CD14-positive monocyte (primary cell): Measurements from ENCODE around the gene HMGXB3. TPM values are rescaled to one million over a fixed set of nuclear protein-coding genes. Genes with fewer than 3 reads are reported as not detected.

Experiments
- DNase-seq, 3 donors: peaks; one replicate each; pipeline ENCODE4 v3.0.0-alpha.2; 2011 to 2022
- H2AFZ ChIP-seq: 2 replicates; pipeline ENCODE4 v1.6.0; 2012; ENCODE audit warnings: mild to moderate bottlenecking, low read depth, low read length, inconsistent platforms; ENCODE audit not compliant: insufficient read depth, poor library complexity, severe bottlenecking
- H3K27ac ChIP-seq, 2 donors: 1 replicate in 1 of 2; 2 replicates in 1 of 2; pipeline ENCODE4 v1.5.1; 2012 to 2013; ENCODE audit warnings: low read length in 2 of 2, control low read depth in 1 of 2, inconsistent platforms in 1 of 2, low read depth in 1 of 2, mild to moderate bottlenecking in 1 of 2
- H3K27me3 ChIP-seq, 2 donors: one replicate each; pipeline versions ENCODE4 v1.6.0 to v1.6.1; 2011 to 2013; ENCODE audit warnings: low read length in 2 of 2; ENCODE audit not compliant: control insufficient read depth in 2 of 2, insufficient read depth in 2 of 2
- H3K36me3 ChIP-seq, 2 donors: replicated peaks in 1 of 2; 1 replicate in 1 of 2; 2 replicates in 1 of 2; pipeline versions ENCODE4 v1.5.1 to v1.6.1; 2012 to 2013; ENCODE audit warnings: low read length in 2 of 2, control low read depth in 1 of 2, inconsistent platforms in 1 of 2, mild to moderate bottlenecking in 1 of 2; ENCODE audit not compliant: insufficient read depth in 2 of 2, control insufficient read depth in 1 of 2
- H3K4me1 ChIP-seq, 2 donors: 1 replicate in 1 of 2; 2 replicates in 1 of 2; pipeline versions ENCODE4 v1.5.1 to v1.6.1; 2012 to 2013; ENCODE audit warnings: low read length in 2 of 2, control low read depth in 1 of 2, inconsistent platforms in 1 of 2, mild to moderate bottlenecking in 1 of 2, moderate library complexity in 1 of 2; ENCODE audit not compliant: insufficient read depth in 2 of 2, control insufficient read depth in 1 of 2
- H3K4me2 ChIP-seq: replicated peaks from 2 replicates; pipeline ENCODE3; 2012; ENCODE audit warnings: low read length, moderate library complexity, mild to moderate bottlenecking; ENCODE audit not compliant: poor library complexity, severe bottlenecking; ENCODE audit errors: extremely low read depth
- H3K4me3 ChIP-seq, 3 experiments: fragments of 200-600 bp in 1 of 3; sonication (generic) in 1 of 3; replicated peaks in 1 of 3; 1 replicate in 2 of 3; 2 replicates in 1 of 3; pipeline ENCODE4 v1.5.1; 2011 to 2013; ENCODE audit warnings: low read length in 3 of 3, mild to moderate bottlenecking in 3 of 3, control low read depth in 2 of 3, low read depth in 2 of 3, inconsistent platforms in 1 of 3, moderate library complexity in 1 of 3
- H3K79me2 ChIP-seq: 2 replicates; pipeline ENCODE4 v1.6.0; 2012; ENCODE audit warnings: mild to moderate bottlenecking, control low read depth, inconsistent platforms, low read length, moderate library complexity; ENCODE audit not compliant: insufficient read depth
- H3K9ac ChIP-seq: 2 replicates; pipeline ENCODE4 v1.6.0; 2017; ENCODE audit warnings: low read length, mild to moderate bottlenecking; ENCODE audit not compliant: insufficient read depth, poor library complexity, severe bottlenecking
- H3K9me3 ChIP-seq, 2 donors: replicated peaks in 1 of 2; 1 replicate in 1 of 2; 2 replicates in 1 of 2; pipeline versions ENCODE4 v1.5.1 to v1.6.1; 2012 to 2013; ENCODE audit warnings: low read length in 2 of 2, control low read depth in 1 of 2; ENCODE audit not compliant: control insufficient read depth in 1 of 2, insufficient read depth in 1 of 2
- H4K20me1 ChIP-seq: 2 replicates; pipeline ENCODE4 v1.6.0; 2012; ENCODE audit warnings: mild to moderate bottlenecking, low read length, control low read depth, moderate library complexity; ENCODE audit not compliant: insufficient read depth
- H3K27ac Mint-ChIP-seq, 7 donors: one replicate each; pipeline ENCODE4 v1.8.0; 2020; ENCODE audit warnings: mild to moderate bottlenecking in 7 of 7, mixed read lengths in 7 of 7, moderate library complexity in 6 of 7, inconsistent platforms in 2 of 7
- H3K27me3 Mint-ChIP-seq, 3 donors: one replicate each; pipeline ENCODE4 v1.8.0; 2021 to 2022; ENCODE audit warnings: low read depth in 3 of 3, mild to moderate bottlenecking in 3 of 3, mixed read lengths in 3 of 3, moderate library complexity in 3 of 3, inconsistent platforms in 1 of 3
- H3K36me3 Mint-ChIP-seq, 2 donors: one replicate each; pipeline ENCODE4 v1.8.0; 2020; ENCODE audit warnings: mixed read lengths in 2 of 2, inconsistent platforms in 1 of 2, mild to moderate bottlenecking in 1 of 2
- H3K4me1 Mint-ChIP-seq: one replicate; pipeline ENCODE4 v1.8.0; 2020; ENCODE audit warnings: mild to moderate bottlenecking, mixed read lengths
- H3K4me3 Mint-ChIP-seq, 2 donors: one replicate each; pipeline ENCODE4 v1.8.0; 2020; ENCODE audit warnings: mild to moderate bottlenecking in 2 of 2, mixed read lengths in 2 of 2, moderate library complexity in 1 of 2
- H3K9me3 Mint-ChIP-seq, 7 donors: one replicate each; pipeline ENCODE4 v1.8.0; 2020 to 2022; ENCODE audit warnings: mixed read lengths in 7 of 7, mild to moderate bottlenecking in 6 of 7, moderate library complexity in 6 of 7, inconsistent platforms in 2 of 7
- CTCF ChIP-seq: fragments of 200-600 bp; IDR thresholded peaks from one replicate; pipeline ENCODE4 v1.8.0; 2022; ENCODE audit warnings: antibody characterized with exemption, mild to moderate bottlenecking
- WGBS: methylation state at CpG from one replicate; pipeline ENCODE4 v1.1.5; 2013; ENCODE audit warnings: missing lambda C conversion rate; ENCODE audit not compliant: insufficient coverage; 5-methylcytosine and 5-hydroxymethylcytosine counted together
- intact Hi-C, 2 donors: fragments of 100-400 bp; cut with micrococcal nuclease; formaldehyde crosslinking; loops; one replicate each; pipeline versions ENCODE4 v1.15.0 to v1.15.1; 2023
- polyA plus RNA-seq, 3 donors: library from polyadenylated mRNA; depleted of rRNA in 1 of 3; unstranded in 2 of 3; stranded (reverse) in 1 of 3; fragments of 300-500 nt in 2 of 3; fragments of >200 nt in 1 of 3; fragmentation: Illumina TruSeq in 2 of 3; gene quantifications; 1 replicate in 2 of 3; 2 replicates in 1 of 3; pipeline ENCODE4 v1.2.3, GENCODE V29; 2012 to 2021

The HMGXB3 gene
- polyA plus RNA-seq, 3 donors = 3.1 to 22.9 (median 6.2) TPM

- Mint-ChIP-seq H3K9me3 (no peaks in the 10 kb centered on the region), H3K27ac (peak overlapping the region in 2 of 7 donors; percentile 9 to 23), H3K36me3 (peaks cover 86 to 97% of the 10 kb centered on the region in 2 donors), H3K4me1 (peaks cover 3% of the 10 kb centered on the region), H3K4me3 (no peak overlapping the region), H3K27me3 (no peaks in the 10 kb centered on the region)
- Histone ChIP-seq H3K4me2 (no peak overlapping the region), H3K9me3 (no peaks in the 10 kb centered on the region), H3K27me3 (no peaks in the 10 kb centered on the region), H2AFZ (no peak overlapping the region), H3K4me1 (no peaks in the 10 kb centered on the region), H3K36me3 (peaks cover 94 to 98% of the 10 kb centered on the region in 2 donors), H3K79me2 (no peaks in the 10 kb centered on the region), H4K20me1 (no peaks in the 10 kb centered on the region), H3K9ac (no peak overlapping the region), H3K27ac (no peak overlapping the region), H3K4me3 (no peak overlapping the region)
- 97% methylated on average over 3 of the region's 4 CpGs for whole genome bisulfite sequencing
- TF ChIP-seq CTCF = no peak
- intact Hi-C loops = no loop called here
- DNase-seq = no peak
These were observed 32.8 kb downstream of the HMGXB3 start for GRCh38 chr5:150033334-150033733.

GRCh38 chr5:150034662-150035061, 34.1 kb downstream of the HMGXB3 start:
- Histone ChIP-seq H3K36me3 (peaks cover 98% of the 10 kb centered on the region in 2 donors), H3K9ac (no peak overlapping the region), H2AFZ (no peak overlapping the region), H3K4me3 (no peak overlapping the region), H3K27ac (no peak overlapping the region), H3K4me1 (no peaks in the 10 kb centered on the region), H3K79me2 (no peaks in the 10 kb centered on the region), H3K9me3 (no peaks in the 10 kb centered on the region), H4K20me1 (no peaks in the 10 kb centered on the region), H3K4me2 (no peak overlapping the region), H3K27me3 (no peaks in the 10 kb centered on the region)
- Mint-ChIP-seq H3K27me3 (no peaks in the 10 kb centered on the region), H3K36me3 (peaks cover 87 to 96% of the 10 kb centered on the region in 2 donors), H3K4me3 (no peak overlapping the region), H3K4me1 (peaks cover 3% of the 10 kb centered on the region), H3K27ac (no peak overlapping the region), H3K9me3 (no peaks in the 10 kb centered on the region)
- no peak for DNase-seq
- intact Hi-C loops = no loop called here
- TF ChIP-seq CTCF = no peak
- 90% methylated on average over 2 of the region's 4 CpGs for WGBS
